Upper lobe of left lung (tissue), 4 donors: ENCODE data around the gene ZBTB46.
"Not testable (repeated sequence)": the region's sequence is repeated elsewhere in the genome, so short reads cannot be mapped to it uniquely, and the experiment has no call there.

ENCODE experiments used
- CTCF ChIP-seq, 6 experiments: fragments of 450-650 bp in 4 of 6; fragments of 200-600 bp in 2 of 6; sonication (generic) in 2 of 6; IDR thresholded peaks; one replicate each; pipeline ENCODE4 v1.5.1; 2016 to 2019; ENCODE audit warnings: antibody characterized with exemption in 6 of 6
- EP300 ChIP-seq, 4 donors: sonication (generic); formaldehyde crosslinking; IDR thresholded peaks; one replicate each; pipeline ENCODE4 v1.5.1; 2017; ENCODE audit warnings: antibody characterized with exemption in 4 of 4, control low read depth in 2 of 4
- POLR2AphosphoS5 ChIP-seq, 2 donors: sonication (generic); formaldehyde crosslinking; IDR thresholded peaks; one replicate each; pipeline ENCODE4 v1.5.1; 2017; ENCODE audit warnings: antibody characterized with exemption in 2 of 2

GRCh38 chr20:63801174-63801573 lies 29.9 kb downstream of the ZBTB46 start:
- not testable (repeated sequence) for TF ChIP-seq EP300, CTCF, POLR2AphosphoS5 (IDR thresholded peaks at IDR 0.05)
